Kidney (tissue), 14 donors: ENCODE results near the gene IFT74. TPM values are rescaled to one million over a fixed set of nuclear protein-coding genes. Genes with fewer than 3 reads are reported as not detected.
A peak's percentile ranks its signal among the peaks of the same experiment; 100 is the strongest.

ENCODE experiments used
- DNase-seq, 5 donors: peaks; one replicate each; pipeline ENCODE4 v3.0.0-alpha.2; 2013 to 2020
- FAIRE-seq: peaks from 2 replicates; lab custom pipeline; 2012; peaks lifted over from hg19 to GRCh38; lab: Jason Lieb, UNC
- H3K27ac ChIP-seq, 2 donors: one replicate each; pipeline ENCODE4 v1.7.0; 2013; ENCODE audit warnings: low read depth in 2 of 2, low read length in 2 of 2, inconsistent platforms in 1 of 2
- H3K27me3 ChIP-seq: one replicate; pipeline ENCODE4 v1.7.1; 2013; ENCODE audit warnings: low read length, inconsistent platforms; ENCODE audit not compliant: control insufficient read depth, insufficient read depth
- H3K36me3 ChIP-seq, 3 donors: one replicate each; pipeline versions ENCODE4 v1.7.0 to v1.7.1; 2013; ENCODE audit warnings: low read length in 3 of 3, control low read depth in 1 of 3, inconsistent platforms in 1 of 3; ENCODE audit not compliant: insufficient read depth in 3 of 3, control insufficient read depth in 2 of 3
- H3K4me1 ChIP-seq, 3 donors: one replicate each; pipeline versions ENCODE4 v1.7.0 to v1.7.1; 2013; ENCODE audit warnings: low read length in 3 of 3, inconsistent platforms in 1 of 3, low read depth in 1 of 3; ENCODE audit not compliant: control insufficient read depth in 2 of 3, insufficient read depth in 2 of 3
- H3K4me3 ChIP-seq, 3 donors: one replicate each; pipeline versions ENCODE4 v1.7.0 to v1.8.1; 2013; ENCODE audit warnings: low read length in 3 of 3, control low read depth in 1 of 3, inconsistent platforms in 1 of 3
- H3K9ac ChIP-seq, 3 donors: one replicate each; pipeline versions ENCODE4 v1.7.0 to v1.7.1; 2013; ENCODE audit warnings: low read length in 3 of 3, control low read depth in 1 of 3, inconsistent platforms in 1 of 3
- H3K9me3 ChIP-seq, 3 donors: one replicate each; pipeline versions ENCODE4 v1.7.0 to v1.7.1; 2013; ENCODE audit warnings: low read length in 3 of 3, control low read depth in 1 of 3, inconsistent platforms in 1 of 3; ENCODE audit not compliant: control insufficient read depth in 2 of 3, insufficient read depth in 1 of 3
- CTCF ChIP-seq: IDR thresholded peaks from 3 replicates; pipeline ENCODE4 v1.5.1; 2012; ENCODE audit warnings: mild to moderate bottlenecking, moderate library complexity, borderline replicate concordance; ENCODE audit not compliant: insufficient read depth; ENCODE audit errors: extremely low read depth
- intact Hi-C: fragments of 100-400 bp; cut with DNase I; formaldehyde crosslinking; loops from one replicate; pipeline ENCODE4 v1.11.1; 2022
- polyA plus RNA-seq: library from polyadenylated mRNA; stranded (reverse); fragments of 350-450 nt; fragmentation: Illumina TruSeq; extraction: RNeasy Lipid Tissue Mini Kit (QIAGEN cat#74804); gene quantifications from one replicate; pipeline ENCODE4 v1.2.3, GENCODE V29; 2014; ENCODE audit warnings: low read depth, low replicate concordance; ENCODE audit not compliant: insufficient read depth
- total RNA-seq: library from RNA; stranded (reverse); fragmentation: NEBNext Ultra II Directional; extraction: Animal tissue kit (Norgen Biotek cat#: 25700); gene quantifications from one replicate; pipeline ENCODE4 v1.2.1, GENCODE V29; 2021
- donor health status: control.
- donor health status: control.
- donor health status: control.
- donor health status: control.
- donor health status: control.
- donor health status: DM: yes; HTN: yes; CAD: no.
- donor health status: Normal renal cell carcinoma (clear cell type).

The IFT74 gene
- total and polyA plus RNA-seq, 2 donors from 2014 or later: 14.1 to 23.5 TPM

- TF ChIP-seq CTCF: no peak
- intact Hi-C loops: no loop called here
- Histone ChIP-seq H3K27me3 (no peaks in the 10 kb centered on the region), H3K4me1 (peaks cover 0 to 9% (median 0%) of the 10 kb centered on the region in 3 donors), H3K27ac (peak overlapping the region in 1 of 2 donors; percentile 88), H3K4me3 (peak overlapping the region; percentile 92 to 99 (median 97)), H3K36me3 (no peaks in the 10 kb centered on the region), H3K9ac (peak overlapping the region; percentile 78 to 99 (median 95)), H3K9me3 (no peaks in the 10 kb centered on the region)
- DNase-seq: peak in 2 of 5 donors; percentile 8 to 46
- no peak for FAIRE-seq
Observed at GRCh38 chr9:26955222-26955903, 849 bp upstream of the IFT74 start.

GRCh38 chr9:26956860-26957233, 635 bp downstream of the IFT74 start:
- TF ChIP-seq CTCF: no peak
- H3K4me3 ChIP-seq: peak overlapping the region; percentile 92 to 99 (median 97)
- H3K27me3 ChIP-seq: no peaks in the 10 kb centered on the region
- H3K4me1 ChIP-seq: peaks cover 0 to 9% (median 0%) of the 10 kb centered on the region in 3 donors
- peak overlapping the region; percentile 63 to 88 for H3K27ac ChIP-seq
- FAIRE-seq (no peak), DNase-seq (no peak)
- H3K36me3 ChIP-seq: no peaks in the 10 kb centered on the region
- no peaks in the 10 kb centered on the region for H3K9me3 ChIP-seq
- H3K9ac ChIP-seq: peak overlapping the region; percentile 78 to 98 (median 85)
- intact Hi-C loops: no loop called here

GRCh38 chr9:26971721-26972120, 15.5 kb downstream of the IFT74 start:
- Histone ChIP-seq H3K4me1 (no peaks in the 10 kb centered on the region), H3K36me3 (no peaks in the 10 kb centered on the region), H3K27me3 (no peaks in the 10 kb centered on the region), H3K9me3 (no peaks in the 10 kb centered on the region), H3K9ac (no peak overlapping the region), H3K27ac (no peak overlapping the region), H3K4me3 (no peak overlapping the region)
- intact Hi-C loops: no loop called here
- no peak for FAIRE-seq
- no peak for DNase-seq
- no peak for TF ChIP-seq CTCF
